HFF-Myc (cell line): ENCODE data around the gene AP1S3.

Source experiments
- DNase-seq: peaks from one replicate; pipeline ENCODE4 v3.0.0-alpha.2; 2011; ENCODE audit warnings: low read depth; ENCODE audit errors: extremely low read depth
- H3K4me3 ChIP-seq: replicated peaks from 2 replicates; pipeline ENCODE4 v1.5.1; 2011; ENCODE audit warnings: low read depth, mild to moderate bottlenecking, control low read depth, low read length
- TF ChIP-seq, protein P1 (sequence below): IDR thresholded peaks from 2 replicates; pipeline ENCODE4 v1.5.1; 2012; ENCODE audit warnings: mild to moderate bottlenecking, low read depth, low read length, control low read depth; ENCODE audit errors: missing control alignments

The AP1S3 gene

DNA sequence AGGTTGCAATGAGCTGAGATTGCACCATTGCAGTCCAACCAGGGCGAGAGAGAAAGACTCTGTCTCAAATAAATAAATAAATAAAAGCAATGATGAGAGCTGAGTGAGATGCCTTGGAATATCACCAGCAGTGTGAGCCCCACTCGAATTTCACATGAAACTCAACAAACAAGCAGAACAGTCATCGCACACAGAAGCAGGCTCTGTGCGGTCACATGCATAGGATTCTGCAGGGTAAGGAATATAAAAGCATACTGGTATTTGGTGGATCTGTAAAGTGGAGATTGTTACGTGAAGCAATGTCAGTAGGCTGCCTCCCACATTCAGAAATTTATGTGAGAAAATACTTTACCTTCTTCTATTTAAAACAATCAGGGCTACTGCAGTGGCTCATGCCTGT lies 18.0 kb upstream of the AP1S3 start:
- TF ChIP-seq, protein P1, sequence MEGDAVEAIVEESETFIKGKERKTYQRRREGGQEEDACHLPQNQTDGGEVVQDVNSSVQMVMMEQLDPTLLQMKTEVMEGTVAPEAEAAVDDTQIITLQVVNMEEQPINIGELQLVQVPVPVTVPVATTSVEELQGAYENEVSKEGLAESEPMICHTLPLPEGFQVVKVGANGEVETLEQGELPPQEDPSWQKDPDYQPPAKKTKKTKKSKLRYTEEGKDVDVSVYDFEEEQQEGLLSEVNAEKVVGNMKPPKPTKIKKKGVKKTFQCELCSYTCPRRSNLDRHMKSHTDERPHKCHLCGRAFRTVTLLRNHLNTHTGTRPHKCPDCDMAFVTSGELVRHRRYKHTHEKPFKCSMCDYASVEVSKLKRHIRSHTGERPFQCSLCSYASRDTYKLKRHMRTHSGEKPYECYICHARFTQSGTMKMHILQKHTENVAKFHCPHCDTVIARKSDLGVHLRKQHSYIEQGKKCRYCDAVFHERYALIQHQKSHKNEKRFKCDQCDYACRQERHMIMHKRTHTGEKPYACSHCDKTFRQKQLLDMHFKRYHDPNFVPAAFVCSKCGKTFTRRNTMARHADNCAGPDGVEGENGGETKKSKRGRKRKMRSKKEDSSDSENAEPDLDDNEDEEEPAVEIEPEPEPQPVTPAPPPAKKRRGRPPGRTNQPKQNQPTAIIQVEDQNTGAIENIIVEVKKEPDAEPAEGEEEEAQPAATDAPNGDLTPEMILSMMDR: no peak
- no peak overlapping the region for H3K4me3 ChIP-seq
- no peak for DNase-seq

GRCh38 chr2:223854741-223855140 lies 17.4 kb upstream of the AP1S3 start:
- H3K4me3 ChIP-seq: no peak overlapping the region
- TF ChIP-seq, protein P1: no peak

DNA sequence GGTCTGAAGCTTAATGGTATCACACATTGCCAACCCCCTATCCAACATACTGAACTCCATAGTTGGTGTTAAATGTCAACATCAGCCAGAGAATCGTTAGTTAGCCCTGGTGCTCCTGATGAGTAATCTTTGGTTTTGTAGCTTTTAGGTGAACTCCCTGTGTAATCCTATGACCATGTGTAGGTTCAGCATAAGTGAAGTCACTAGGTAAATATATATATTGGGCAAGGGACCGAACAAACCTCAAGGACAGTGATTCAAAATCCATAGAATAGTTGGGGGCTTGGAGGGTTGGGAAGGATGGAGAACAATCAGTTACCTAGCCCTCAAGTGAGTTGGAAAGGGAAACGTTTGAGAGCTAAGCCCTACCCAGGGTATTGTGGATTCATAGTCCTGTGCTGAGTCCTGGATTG lies 16.0 kb upstream of the AP1S3 start:
- H3K4me3 ChIP-seq: no peak overlapping the region
- no peak for DNase-seq
- TF ChIP-seq, protein P1: no peak

More at GRCh38 chr2:223854741-223855140, 17.4 kb upstream of the AP1S3 start:
- DNase-seq: no peak

DNA sequence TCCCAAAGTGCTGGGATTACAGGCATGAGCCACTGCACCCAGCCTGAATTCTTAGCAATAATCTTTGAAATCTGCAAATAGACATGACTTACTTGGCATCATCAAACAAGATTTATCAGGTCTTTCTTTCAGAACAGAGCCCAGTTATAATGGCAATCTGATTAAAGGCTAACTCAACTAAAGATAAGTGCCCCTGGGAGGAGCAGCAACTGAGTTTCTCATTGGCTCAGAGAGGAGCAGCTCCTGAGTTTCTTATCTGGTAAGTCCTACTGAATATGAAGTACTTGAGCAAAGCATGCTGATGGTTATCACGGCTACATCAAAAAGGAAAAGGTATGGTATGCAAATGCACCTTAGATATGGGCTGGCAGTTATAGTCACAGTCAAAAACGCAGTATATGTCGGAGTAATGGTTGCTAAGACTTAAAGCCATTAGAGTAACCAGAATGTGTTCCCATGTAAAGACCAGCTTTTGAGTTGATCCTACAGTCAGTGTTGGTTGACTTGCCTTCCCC lies 15.0 kb upstream of the AP1S3 start:
- no peak for DNase-seq
- TF ChIP-seq, protein P1: no peak
- no peak overlapping the region for H3K4me3 ChIP-seq

DNA sequence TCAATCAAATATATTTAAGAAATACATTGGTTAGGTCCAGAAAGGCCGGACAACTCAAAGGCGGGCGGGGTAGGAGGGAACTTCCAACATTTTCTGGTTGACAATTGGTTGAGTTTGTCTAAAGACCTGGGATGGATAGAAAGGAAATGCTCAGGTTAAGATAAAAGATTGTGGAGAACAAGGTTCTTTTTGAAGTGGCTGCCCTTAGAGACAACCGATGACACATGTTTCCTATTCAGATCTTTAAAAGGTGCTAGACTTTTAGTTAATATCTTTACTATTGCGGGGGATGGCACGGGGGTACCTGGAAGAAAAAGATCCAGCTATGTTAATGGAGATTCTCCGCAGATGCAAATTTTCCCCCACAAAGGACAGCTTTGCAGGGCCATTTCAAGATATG lies 10.0 kb upstream of the AP1S3 start:
- TF ChIP-seq, protein P1: no peak
- no peak overlapping the region for H3K4me3 ChIP-seq
- no peak for DNase-seq

DNA sequence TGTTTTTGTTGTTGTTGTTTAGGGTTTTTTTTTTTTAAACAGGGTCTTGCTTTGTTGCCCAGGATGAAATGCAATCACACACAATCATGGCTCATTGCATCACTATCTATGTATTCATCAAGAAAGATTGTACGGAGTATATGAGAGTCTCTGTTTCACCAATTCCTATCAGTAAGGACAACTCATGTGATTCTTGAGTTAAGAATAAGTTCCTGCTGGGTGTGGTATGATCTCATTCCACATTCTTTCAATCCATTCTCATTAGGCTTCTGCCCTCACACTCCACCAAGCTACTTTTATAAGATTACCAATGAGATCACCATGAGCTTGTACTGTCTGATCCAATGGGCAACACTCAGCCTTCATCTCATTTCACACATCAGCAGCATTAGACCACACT lies 9.1 kb upstream of the AP1S3 start:
- TF ChIP-seq, protein P1: no peak
- DNase-seq: no peak

More for the DNA sequence above, 9.1 kb upstream of the AP1S3 start:
- H3K4me3 ChIP-seq: no peak overlapping the region
